K562 (cell line): ENCODE results near the gene FOXO3. TPM values are rescaled to one million over a fixed set of nuclear protein-coding genes. Genes with fewer than 3 reads are reported as not detected.

Experiments
- CLOCK ChIP-seq: fragments of 250-450 bp; sonication (Bioruptor Pico); IDR thresholded peaks from 2 replicates; pipeline ENCODE4 v1.4.0; 2020; ENCODE audit warnings: mild to moderate bottlenecking, moderate library complexity, borderline replicate concordance
- ETS1 ChIP-seq: conservative IDR thresholded peaks from 2 replicates; pipeline ENCODE4 v1.6.1; 2011; ENCODE audit warnings: low read depth, mild to moderate bottlenecking, low read length; ENCODE audit not compliant: control insufficient read depth
- GABPB1 ChIP-seq: sonication (generic); formaldehyde crosslinking; IDR thresholded peaks from 2 replicates; pipeline ENCODE4 v1.8.0; 2022; ENCODE audit warnings: mild to moderate bottlenecking, missing genetic modification reagents
- OTX1 ChIP-seq: fragments of 450-650 bp; formaldehyde crosslinking; IDR thresholded peaks from 2 replicates; pipeline ENCODE4 v1.4.0; 2022; ENCODE audit warnings: mild to moderate bottlenecking
- PKNOX1 ChIP-seq: fragments of 450-650 bp; IDR thresholded peaks from 2 replicates; pipeline ENCODE4 v1.6.1; 2016
- PML ChIP-seq: IDR thresholded peaks from 2 replicates; pipeline ENCODE4 v1.6.1; 2012; ENCODE audit warnings: low read length, inconsistent platforms
- POLR3A ChIP-seq: IDR thresholded peaks from 2 replicates; pipeline ENCODE4 v1.6.1; 2011; ENCODE audit warnings: borderline replicate concordance, mild to moderate bottlenecking, moderate library complexity; ENCODE audit not compliant: insufficient read length, insufficient read depth; ENCODE audit errors: extremely low read depth
- RREB1 ChIP-seq: fragments of 250-450 bp; sonication (Bioruptor Pico); IDR thresholded peaks from 2 replicates; pipeline ENCODE4 v1.4.0; 2020
- SMARCE1 ChIP-seq: fragments of 450-650 bp; IDR thresholded peaks from 2 replicates; pipeline ENCODE4 v1.7.1; 2016; ENCODE audit warnings: mild to moderate bottlenecking
- TARDBP ChIP-seq: fragments of 450-650 bp; IDR thresholded peaks from 2 replicates; pipeline ENCODE4 v1.6.1; 2016
- ZBTB11 ChIP-seq, 3 experiments: fragments of 200-800 bp in 1 of 3; fragments of 250-450 bp in 1 of 3; fragments of 450-650 bp in 1 of 3; sonication (Bioruptor Pico) in 1 of 3; sonication (Bioruptor generic) in 1 of 3; formaldehyde crosslinking in 1 of 3; IDR thresholded peaks; 2 replicates each; pipeline versions ENCODE4 v1.6.1 to v1.8.0; 2016 to 2022; ENCODE audit warnings: mild to moderate bottlenecking in 2 of 3, missing genetic modification characterization in 2 of 3, missing compliant biosample characterization in 1 of 3, moderate library complexity in 1 of 3
- ZNF384 ChIP-seq: IDR thresholded peaks from 2 replicates; pipeline ENCODE4 v1.6.1; 2012; ENCODE audit warnings: low read depth, low read length, improper control_type of control experiment
- polyA plus RNA-seq, 8 experiments: library from polyadenylated mRNA; depleted of rRNA in 4 of 8; stranded (reverse) in 5 of 8; unstranded in 3 of 8; fragments of >200 nt; fragmentation: Nextera tagmentation in 2 of 8; fragmentation: Illumina TruSeq in 1 of 8; extraction: Ambion mirVana in 2 of 8; extraction: Trizol in 1 of 8; gene quantifications; 2 replicates each; pipeline versions ENCODE4 v1.2.1 to v1.2.3, GENCODE V29; 2011 to 2014; ENCODE audit warnings: inconsistent platforms in 1 of 8, missing spikeins in 1 of 8
- total RNA-seq, 7 experiments: library from RNA; depleted of rRNA in 6 of 7; stranded (reverse); fragments of >200 nt in 6 of 7; fragmentation: Illumina TruSeq in 2 of 7; extraction: Trizol in 2 of 7; gene quantifications; 2 replicates each; pipeline versions ENCODE4 v1.2.1 to v1.2.3, GENCODE V29; 2011 to 2021; ENCODE audit warnings: low replicate concordance in 1 of 7

Gene FOXO3
- total and polyA plus RNA-seq, 9 of the 15 experiments (the other 6 are each of a cell fraction or from before 2014, with no cell fraction given): 3.0 to 14.6 (median 6.0) TPM

GRCh38 chr6:108562503-108562993, 1.8 kb downstream of the FOXO3 start (continued):
- TF ChIP-seq ZBTB11 (CRISPR knock-in tag; IDR thresholded peaks at IDR 0.05): peak in 1 of 3 experiments; percentile 31; a peak in 1 of 6 replicates
- 0 out of 2 replicates have a peak, but pooled peaks have one; percentile 20 for TF ChIP-seq GABPB1 (CRISPR knock-in tag)
- TF ChIP-seq OTX1 (CRISPR knock-in tag): no peak
- TF ChIP-seq POLR3A: no peak
- no peak for TF ChIP-seq CLOCK (CRISPR knock-in tag)
- peak; percentile 69; the same call in 1 of the 2 replicates for TF ChIP-seq SMARCE1
- TF ChIP-seq ETS1: no peak
- TF ChIP-seq PKNOX1: 0 out of 2 replicates have a peak, but pooled peaks have one; percentile 4
- no peak for TF ChIP-seq TARDBP
- peak; percentile 64; the same call in 1 of the 2 replicates for TF ChIP-seq PML
- TF ChIP-seq RREB1 (CRISPR knock-in tag): peak; percentile 94
- TF ChIP-seq ZNF384: no peak
